ENCODE data around the gene HERPUD1. TPM values are rescaled to one million over a fixed set of nuclear protein-coding genes. Genes with fewer than 3 reads are reported as not detected.

Gene HERPUD1
- total RNA-seq, 1 donor from 2014 or later = 16.1 TPM

- H2AFZ ChIP-seq (replicated peaks) = no peak overlapping the region
- no peak overlapping the region for H3K27ac ChIP-seq
- H3K9ac ChIP-seq = no peak overlapping the region
Observed at GRCh38 chr16:56914896-56915295, 17.0 kb upstream of the HERPUD1 start.

GRCh38 chr16:56915336-56916119 lies 16.4 kb upstream of the HERPUD1 start:
- Histone ChIP-seq H3K4me2 (no peak overlapping the region), H3K27me3 (no peaks in the 10 kb centered on the region), H3F3A (ENCODE audit: low read depth) (no peaks in the 10 kb centered on the region), H4K20me1 (ENCODE audit: low read depth) (no peaks in the 10 kb centered on the region), H3K4me3 (no peak overlapping the region), H3K9me3 (ENCODE audit: low read depth) (no peaks in the 10 kb centered on the region), H2AFZ (replicated peaks) (no peak overlapping the region), H3K36me3 (no peaks in the 10 kb centered on the region), H3K27ac (no peak overlapping the region), H3K79me2 (ENCODE audit: low read depth) (no peaks in the 10 kb centered on the region), H3K4me1 (no peaks in the 10 kb centered on the region), H3K9ac (no peak overlapping the region)
- TF ChIP-seq CTCF (IDR thresholded peaks at IDR 0.05) (no peak), EZH2phosphoT487 (IDR thresholded peaks at IDR 0.05) (no peak)
- no peaks in the 10 kb centered on the region for H3K36me3 Mint-ChIP-seq
- H3K4me3 Mint-ChIP-seq = no peak overlapping the region
- peaks cover 33% of the 10 kb centered on the region for H3K4me1 Mint-ChIP-seq
- no peak for DNase-seq (ENCODE audit: low spot score)
- H3K27ac Mint-ChIP-seq = no peak overlapping the region
- H3K9me3 Mint-ChIP-seq = peaks cover 2% of the 10 kb centered on the region
- H3K27me3 Mint-ChIP-seq (ENCODE audit: insufficient read depth, low read depth) = no peaks in the 10 kb centered on the region

More at GRCh38 chr16:56914896-56915295, 17.0 kb upstream of the HERPUD1 start:
- Histone ChIP-seq H3K4me2 (no peak overlapping the region), H3F3A (ENCODE audit: low read depth) (no peaks in the 10 kb centered on the region), H3K4me3 (no peak overlapping the region), H4K20me1 (ENCODE audit: low read depth) (no peaks in the 10 kb centered on the region), H3K4me1 (no peaks in the 10 kb centered on the region), H3K27me3 (no peaks in the 10 kb centered on the region), H3K36me3 (no peaks in the 10 kb centered on the region), H3K79me2 (ENCODE audit: low read depth) (no peaks in the 10 kb centered on the region), H3K9me3 (ENCODE audit: low read depth) (no peaks in the 10 kb centered on the region)
- Mint-ChIP-seq H3K27me3 (ENCODE audit: insufficient read depth, low read depth) (no peaks in the 10 kb centered on the region), H3K9me3 (peaks cover 2% of the 10 kb centered on the region), H3K4me1 (peaks cover 33% of the 10 kb centered on the region), H3K4me3 (no peak overlapping the region), H3K36me3 (no peaks in the 10 kb centered on the region), H3K27ac (no peak overlapping the region)
- no peak for DNase-seq (ENCODE audit: low spot score)
- TF ChIP-seq EZH2phosphoT487 (IDR thresholded peaks at IDR 0.05) (no peak), EZH2 (IDR thresholded peaks at IDR 0.05) (no peak), CTCF (IDR thresholded peaks at IDR 0.05) (no peak)

- Mint-ChIP-seq H3K4me1 (peaks cover 22% of the 10 kb centered on the region), H3K4me3 (no peak overlapping the region), H3K27me3 (ENCODE audit: insufficient read depth, low read depth) (no peaks in the 10 kb centered on the region), H3K36me3 (no peaks in the 10 kb centered on the region), H3K27ac (peak overlapping the region; percentile 26), H3K9me3 (peaks cover 2% of the 10 kb centered on the region)
- no peak overlapping the region for H3K4me3 ChIP-seq
- H3K9me3 ChIP-seq (ENCODE audit: low read depth) = no peaks in the 10 kb centered on the region
- H3K9ac ChIP-seq = no peak overlapping the region
- no peak for DNase-seq (ENCODE audit: low spot score)
- no peak overlapping the region for H3K27ac ChIP-seq
- H3K36me3 ChIP-seq = no peaks in the 10 kb centered on the region
- H3K4me2 ChIP-seq = no peak overlapping the region
- H3K27me3 ChIP-seq = no peaks in the 10 kb centered on the region
- H3K4me1 ChIP-seq = no peaks in the 10 kb centered on the region
- no peaks in the 10 kb centered on the region for H3K79me2 ChIP-seq (ENCODE audit: low read depth)
- H3F3A ChIP-seq (ENCODE audit: low read depth) = no peaks in the 10 kb centered on the region
- TF ChIP-seq EZH2phosphoT487 (IDR thresholded peaks at IDR 0.05) (no peak), EZH2 (IDR thresholded peaks at IDR 0.05) (no peak), CTCF (IDR thresholded peaks at IDR 0.05) (no peak)
- H4K20me1 ChIP-seq (ENCODE audit: low read depth) = no peaks in the 10 kb centered on the region
- H2AFZ ChIP-seq (replicated peaks) = no peak overlapping the region
Observed at GRCh38 chr16:56916571-56917403, 15.2 kb upstream of the HERPUD1 start.

Data from neural progenitor cell (in vitro differentiated cells).